ENCODE results near the gene PTGER2. TPM values are rescaled to one million over a fixed set of nuclear protein-coding genes. Genes with fewer than 3 reads are reported as not detected.

PTGER2 gene
- total RNA-seq, 1 experiment from 2014 or later = 0.41 TPM

GRCh38 chr14:52333823-52334657 is 19.9 kb downstream of the PTGER2 start:
- no peaks in the 10 kb centered on the region for H3K4me1 ChIP-seq (ENCODE audit: control insufficient read depth, insufficient read depth, low read length)
- BruUV-seq (replicated peaks) = no TSS peak
- no peak overlapping the region for H3K27ac ChIP-seq (ENCODE audit: low read length)
- H3K27me3 ChIP-seq (ENCODE audit: control insufficient read depth, insufficient read depth, low read length) = no peaks in the 10 kb centered on the region
- ATAC-seq = no peak
- TF ChIP-seq POLR2AphosphoS5 (IDR thresholded peaks at IDR 0.05; ENCODE audit: low read depth, low read length) (no peak), TCF7L2 (IDR thresholded peaks at IDR 0.05; ENCODE audit: low read depth, low read length) (no peak), SIN3A (IDR thresholded peaks at IDR 0.05; ENCODE audit: borderline replicate concordance, insufficient read depth, low read depth, low read length) (no peak), CTCF (IDR thresholded peaks at IDR 0.05) (no peak), REST (IDR thresholded peaks at IDR 0.05; ENCODE audit: insufficient read depth in 1 of 2, low read depth in 2 of 2, low read length in 1 of 2) (no peak)
- POLR2A ChIA-PET = no interaction called here
- H3K36me3 ChIP-seq (ENCODE audit: control insufficient read depth, insufficient read depth, low read length) = no peaks in the 10 kb centered on the region
- DNase-seq (ENCODE audit: low read depth, low spot score) = no peak
- H3K4me3 ChIP-seq (ENCODE audit: low read depth in 2 of 2, low read length in 2 of 2) = no peak overlapping the region
- intact Hi-C loops (cut with micrococcal nuclease; ENCODE audit: unreplicated experiment) (no loop called here), in situ Hi-C loops (cut with HindIII; ENCODE audit: low pct_unique_long_range_greater_than_20kb, low sequenced_read_pairs) (no loop called here)
- CTCF ChIA-PET = no interaction called here
- H3K9me3 ChIP-seq (ENCODE audit: control insufficient read depth, insufficient read depth, low read depth, low read length) = no peaks in the 10 kb centered on the region

- H3K4me1 ChIP-seq (ENCODE audit: control insufficient read depth, insufficient read depth, low read length) = no peaks in the 10 kb centered on the region
- POLR2A ChIA-PET = no interaction called here
- in situ Hi-C loops (cut with HindIII; ENCODE audit: low pct_unique_long_range_greater_than_20kb, low sequenced_read_pairs) = no loop called here
Measured at GRCh38 chr14:52336241-52336640, 22.1 kb downstream of the PTGER2 start.

More at GRCh38 chr14:52336241-52336640, 22.1 kb downstream of the PTGER2 start:
- no peaks in the 10 kb centered on the region for H3K36me3 ChIP-seq (ENCODE audit: control insufficient read depth, insufficient read depth, low read length)
- CTCF ChIA-PET = no interaction called here
- H3K27ac ChIP-seq (ENCODE audit: low read length) = no peak overlapping the region
- H3K9me3 ChIP-seq (ENCODE audit: control insufficient read depth, insufficient read depth, low read depth, low read length) = no peaks in the 10 kb centered on the region
- no peak overlapping the region for H3K4me3 ChIP-seq (ENCODE audit: low read depth in 2 of 2, low read length in 2 of 2)
- no peak for TF ChIP-seq TCF7L2 (IDR thresholded peaks at IDR 0.05; ENCODE audit: low read depth, low read length)
- no peak for TF ChIP-seq SIN3A (IDR thresholded peaks at IDR 0.05; ENCODE audit: borderline replicate concordance, insufficient read depth, low read depth, low read length)
- TF ChIP-seq POLR2AphosphoS5 (IDR thresholded peaks at IDR 0.05; ENCODE audit: low read depth, low read length) = no peak
- TF ChIP-seq REST (IDR thresholded peaks at IDR 0.05; ENCODE audit: insufficient read depth in 1 of 2, low read depth in 2 of 2, low read length in 1 of 2) = no peak
- no peak for TF ChIP-seq CTCF (IDR thresholded peaks at IDR 0.05)
- ATAC-seq = no peak
- BruUV-seq (replicated peaks) = no TSS peak
- no peaks in the 10 kb centered on the region for H3K27me3 ChIP-seq (ENCODE audit: control insufficient read depth, insufficient read depth, low read length)
- intact Hi-C loops (cut with micrococcal nuclease; ENCODE audit: unreplicated experiment) = no loop called here
- no peak for DNase-seq (ENCODE audit: low read depth, low spot score)
